GM12873 (cell line): ENCODE results near the gene HOXC9.

ENCODE experiments used
- CTCF ChIP-seq: IDR thresholded peaks from 2 replicates; pipeline ENCODE4 v1.5.1; 2012; ENCODE audit warnings: low read depth, mild to moderate bottlenecking, moderate library complexity, low read length, control low read depth; ENCODE audit not compliant: insufficient read depth; ENCODE audit errors: missing control alignments

Gene HOXC9

GRCh38 chr12:54018468-54018984 lies 18.6 kb downstream of the HOXC9 start:
- TF ChIP-seq CTCF = no peak

- TF ChIP-seq CTCF = no peak
These were observed 19.3 kb downstream of the HOXC9 start for GRCh38 chr12:54019091-54019811.

GRCh38 chr12:54019924-54020590 lies 20.1 kb downstream of the HOXC9 start:
- TF ChIP-seq CTCF = no peak

- no peak for TF ChIP-seq CTCF
These were observed 20.8 kb downstream of the HOXC9 start for GRCh38 chr12:54020591-54021405.

GRCh38 chr12:54021432-54022013 lies 21.6 kb downstream of the HOXC9 start:
- no peak for TF ChIP-seq CTCF

- TF ChIP-seq CTCF = no peak
These were observed 23.3 kb downstream of the HOXC9 start for GRCh38 chr12:54022960-54023884.
